NCI-H1436 treated with DMSO at 0.1 percent for 48 hours (cell line): ENCODE results near the gene UGT1A5.

Experiments
- DNase-seq: peaks from one replicate; lab custom pipeline; 2025; lab: John Stamatoyannopoulos, UW

Gene UGT1A5

DNA sequence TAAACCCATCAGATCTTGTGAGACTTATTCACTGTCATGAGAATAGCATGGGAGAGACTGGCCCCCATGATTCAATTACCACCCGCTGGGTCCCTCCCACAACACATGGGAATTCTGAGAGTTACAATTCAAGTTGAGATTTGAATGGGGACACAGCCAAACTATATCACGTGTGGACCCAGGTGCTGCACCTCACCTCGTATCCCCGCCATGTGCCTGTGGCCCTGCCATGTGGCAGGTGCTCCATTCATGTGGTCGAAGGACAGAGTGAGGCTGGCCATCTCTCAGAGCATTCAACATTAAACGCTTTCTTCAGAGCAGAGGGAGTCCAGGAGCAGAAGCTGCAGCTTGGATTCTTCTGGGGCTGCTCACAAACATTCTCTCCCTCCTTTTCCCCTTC is 97.7 kb downstream of the UGT1A5 start:
- DNase-seq = no peak

DNA sequence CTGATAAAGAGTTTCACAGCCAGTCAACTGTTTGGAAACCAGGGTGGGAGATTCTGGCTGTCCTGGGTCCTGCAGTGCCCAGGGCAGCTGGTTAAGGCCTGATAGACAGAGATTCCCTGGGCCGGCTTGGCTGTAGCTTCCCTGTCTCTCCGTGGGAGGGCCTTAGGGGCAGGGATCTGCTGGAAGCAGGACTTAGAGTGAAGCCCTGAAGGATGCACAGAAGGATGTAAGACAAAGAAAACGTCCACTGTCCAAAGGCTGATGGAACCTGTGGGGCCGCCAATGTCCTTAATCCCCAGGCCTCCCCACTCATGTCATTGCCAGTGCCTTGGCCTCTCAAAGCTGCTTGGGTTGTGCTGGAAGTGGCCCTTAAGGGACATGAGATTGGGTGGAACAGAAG is 98.4 kb downstream of the UGT1A5 start:
- no peak for DNase-seq

DNA sequence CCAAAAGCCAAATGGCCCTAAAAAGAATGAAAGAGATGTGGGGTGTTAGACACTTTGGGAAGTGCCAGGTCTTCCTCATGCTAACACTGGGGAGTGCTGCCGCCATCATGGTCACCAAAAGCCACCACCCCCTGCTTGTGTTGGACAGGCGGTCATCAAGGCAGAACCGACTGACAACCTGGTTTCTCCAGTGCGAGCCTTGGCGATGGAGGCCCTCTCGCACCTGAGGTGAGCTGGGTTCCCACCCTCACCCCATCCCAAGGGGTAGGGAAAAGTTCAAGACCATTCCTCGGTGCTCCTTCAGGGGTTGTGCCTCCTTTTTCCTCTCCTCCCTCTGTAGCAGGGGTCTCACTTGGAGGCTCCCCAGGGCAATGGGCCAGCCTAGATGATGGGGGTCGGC is 99.0 kb downstream of the UGT1A5 start:
- DNase-seq = no peak

DNA sequence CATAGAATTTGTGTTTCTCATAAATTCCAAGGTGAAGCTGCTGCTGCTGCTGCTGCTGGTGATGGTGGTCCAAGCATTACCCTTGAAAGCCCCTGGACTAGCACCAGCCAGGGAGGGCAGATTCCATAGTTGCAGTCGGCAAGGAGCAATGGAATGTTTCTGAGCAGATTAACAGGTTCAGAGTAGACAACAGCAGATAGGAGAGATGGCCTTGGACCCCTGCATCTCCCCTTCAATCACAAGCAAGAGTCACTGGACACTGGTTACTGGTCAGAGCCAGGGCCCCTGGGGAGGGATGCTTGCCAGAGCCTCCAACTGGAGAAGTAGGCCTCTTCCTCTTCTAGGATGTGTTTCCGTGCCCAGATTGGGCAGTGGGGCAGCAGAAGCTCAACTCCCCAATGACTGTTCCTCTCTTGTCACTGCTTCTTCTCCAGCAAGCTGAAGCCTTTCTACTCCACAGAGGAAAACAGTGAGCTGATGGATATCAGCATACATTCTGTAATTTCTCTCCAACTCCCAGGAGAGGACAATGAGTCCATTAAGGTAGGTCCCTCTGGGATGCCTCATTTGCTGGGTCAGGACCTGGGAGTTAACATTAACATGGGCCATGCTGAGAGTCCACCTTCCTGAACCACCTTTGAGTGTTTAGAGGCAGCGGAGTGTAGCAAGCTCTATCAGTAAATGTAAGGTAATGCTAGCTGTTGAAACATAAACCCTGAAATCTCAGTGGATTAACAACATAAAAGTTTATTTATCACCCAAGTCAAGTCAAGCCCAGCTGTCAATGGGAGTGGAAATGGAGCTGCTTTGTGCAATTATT is 100.7 kb downstream of the UGT1A5 start:
- DNase-seq = no peak

DNA sequence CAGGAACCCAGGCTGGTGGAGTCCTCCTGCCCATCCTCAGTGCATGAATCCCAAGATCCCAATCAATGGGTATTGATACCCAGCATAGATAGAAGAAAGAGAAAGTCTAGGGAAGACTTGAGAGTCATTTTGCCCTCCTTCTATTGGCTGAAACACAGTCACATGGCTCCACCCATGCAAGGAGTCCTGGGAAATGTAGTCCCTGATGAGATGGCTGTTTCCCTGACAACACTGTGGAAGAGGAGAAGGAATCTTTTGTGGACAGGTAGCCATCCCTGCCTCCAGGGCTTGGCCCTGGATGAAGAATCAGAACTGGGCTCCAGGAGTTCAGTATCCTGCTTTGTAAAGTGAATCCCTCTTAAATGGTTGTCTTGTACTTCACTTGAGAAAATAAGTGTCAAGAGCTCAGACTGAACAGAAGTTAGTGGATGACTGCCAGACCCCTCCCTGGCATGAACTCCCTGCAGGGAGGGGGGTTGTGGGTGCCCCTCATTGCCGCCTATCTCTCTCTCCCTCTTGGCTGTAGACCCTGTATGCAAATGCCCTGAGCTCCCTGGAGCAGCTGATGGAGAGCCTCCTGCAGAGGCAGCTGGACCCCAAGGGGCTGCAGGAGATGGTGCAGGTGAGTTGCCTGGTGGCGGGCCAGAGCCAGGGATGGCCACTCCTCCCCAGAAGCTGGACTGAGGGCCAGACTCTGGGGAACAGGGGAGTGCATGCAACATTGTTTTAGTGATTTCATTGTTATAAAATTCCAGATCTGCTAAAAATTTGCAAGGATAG is 101.5 kb downstream of the UGT1A5 start:
- DNase-seq = no peak

DNA sequence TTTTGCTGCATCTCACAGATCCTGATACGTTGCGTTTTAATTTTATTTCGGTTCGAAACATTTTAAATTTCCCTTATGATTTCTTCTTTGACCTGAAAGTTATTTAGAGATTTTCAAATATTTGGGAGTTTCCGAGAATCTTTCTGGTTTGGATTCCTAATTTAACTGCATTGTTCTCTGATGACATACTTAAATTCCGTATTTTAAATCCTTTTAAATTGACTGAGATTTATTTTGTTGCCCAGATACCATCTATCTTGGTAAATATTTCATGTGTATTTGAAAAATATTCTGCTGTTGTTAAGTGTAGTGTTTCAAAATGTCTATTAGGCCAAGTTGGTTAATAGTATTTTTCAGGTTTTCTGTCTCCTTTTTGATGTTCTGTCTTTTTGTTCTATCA is 103.2 kb downstream of the UGT1A5 start:
- no peak for DNase-seq

DNA sequence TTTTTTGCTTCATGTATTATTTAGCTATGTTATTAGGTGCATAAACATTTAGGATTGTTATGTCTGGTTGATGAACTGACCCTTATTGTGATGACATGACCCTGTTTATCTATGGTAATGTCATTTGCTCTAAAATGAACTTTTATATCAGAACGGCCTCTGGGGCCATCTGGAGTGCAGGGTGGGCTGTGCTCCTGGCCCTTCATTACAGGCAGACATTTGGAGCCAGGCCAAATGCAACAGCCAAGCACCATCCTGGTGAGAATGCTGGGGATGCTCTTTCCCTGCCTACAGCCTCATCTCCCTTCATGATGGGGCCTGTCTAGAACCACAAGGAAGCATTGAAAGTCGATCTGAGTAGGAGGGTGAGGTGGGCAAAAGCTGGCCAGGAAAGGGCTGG is 103.6 kb downstream of the UGT1A5 start:
- no peak for DNase-seq

DNA sequence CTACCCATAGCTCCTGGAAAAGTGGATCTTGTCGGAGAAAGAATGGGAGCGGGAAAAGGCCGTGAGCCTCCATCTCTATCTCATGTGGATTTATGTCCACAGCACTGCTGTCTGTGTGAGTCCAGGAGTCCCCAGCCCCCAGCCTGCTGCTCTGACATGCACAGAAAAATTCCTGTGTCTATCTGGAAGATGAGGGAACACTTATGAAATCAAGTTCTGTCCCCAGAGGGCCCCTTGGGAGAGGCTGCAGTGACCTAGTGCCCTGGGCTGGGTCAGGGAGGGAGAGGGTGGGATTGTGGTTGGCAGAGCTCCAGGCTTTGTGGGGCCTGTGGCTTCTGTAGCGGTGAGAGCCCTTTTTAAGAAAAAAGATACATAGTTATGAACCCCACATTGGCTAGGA is 104.1 kb downstream of the UGT1A5 start:
- DNase-seq = no peak

DNA sequence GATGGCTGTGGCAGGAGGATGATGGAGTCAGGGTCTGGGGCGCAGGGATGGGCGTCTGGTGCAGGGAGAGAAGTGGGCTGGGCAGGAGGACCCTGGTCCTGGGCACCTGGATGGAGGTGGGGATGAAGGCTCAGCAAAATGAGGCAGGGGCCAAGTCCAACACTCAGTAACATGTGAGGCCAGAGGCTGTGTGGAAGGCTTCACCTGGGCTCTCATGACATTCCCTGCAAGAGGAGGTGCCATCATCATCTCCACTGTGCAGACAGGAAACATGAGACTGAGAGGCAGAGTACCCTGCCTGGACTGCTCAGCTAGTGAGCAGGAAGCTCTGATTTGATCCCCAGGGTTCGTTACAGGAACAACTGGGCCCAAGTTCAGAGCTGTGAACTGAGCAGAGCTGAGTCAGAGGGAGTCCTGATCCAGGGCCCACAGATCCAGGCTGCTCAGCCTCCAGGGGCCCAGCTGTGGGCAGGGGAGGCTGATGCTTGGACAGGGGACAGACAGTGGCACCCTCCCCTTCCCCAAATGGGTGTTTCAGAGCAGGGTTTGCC is 104.7 kb downstream of the UGT1A5 start:
- no peak for DNase-seq

DNA sequence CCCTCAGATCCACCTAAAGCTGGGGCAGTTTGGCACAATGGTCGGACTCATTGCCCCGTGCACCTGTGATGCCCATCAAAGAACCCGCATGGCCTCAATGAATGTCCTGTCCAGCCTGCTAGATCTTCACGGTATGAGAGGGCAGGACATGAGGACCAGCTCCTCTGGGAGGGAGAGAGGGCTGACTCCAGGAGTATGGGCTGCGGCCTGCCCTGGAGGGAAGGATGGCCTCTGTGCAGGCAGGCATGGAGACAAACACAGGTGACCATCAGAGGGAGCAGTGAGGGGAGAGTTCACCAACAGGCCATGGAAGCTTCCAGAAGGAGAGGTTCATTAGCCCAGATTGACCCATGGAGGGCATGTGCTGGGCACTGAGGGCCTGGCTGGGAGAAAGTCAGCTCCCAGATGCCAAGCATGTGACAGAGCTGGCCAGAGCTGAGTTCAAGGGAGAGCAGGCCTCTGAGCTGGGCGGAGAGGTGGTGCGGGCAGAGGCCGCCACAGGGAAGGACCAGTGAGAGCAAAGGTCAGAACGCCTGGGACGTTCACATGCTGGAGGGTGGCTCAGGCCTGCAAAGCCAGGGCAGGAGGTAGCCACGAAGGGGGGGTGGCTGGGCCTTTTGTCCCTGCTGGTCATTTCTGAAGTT is 105.4 kb downstream of the UGT1A5 start:
- no peak for DNase-seq

DNA sequence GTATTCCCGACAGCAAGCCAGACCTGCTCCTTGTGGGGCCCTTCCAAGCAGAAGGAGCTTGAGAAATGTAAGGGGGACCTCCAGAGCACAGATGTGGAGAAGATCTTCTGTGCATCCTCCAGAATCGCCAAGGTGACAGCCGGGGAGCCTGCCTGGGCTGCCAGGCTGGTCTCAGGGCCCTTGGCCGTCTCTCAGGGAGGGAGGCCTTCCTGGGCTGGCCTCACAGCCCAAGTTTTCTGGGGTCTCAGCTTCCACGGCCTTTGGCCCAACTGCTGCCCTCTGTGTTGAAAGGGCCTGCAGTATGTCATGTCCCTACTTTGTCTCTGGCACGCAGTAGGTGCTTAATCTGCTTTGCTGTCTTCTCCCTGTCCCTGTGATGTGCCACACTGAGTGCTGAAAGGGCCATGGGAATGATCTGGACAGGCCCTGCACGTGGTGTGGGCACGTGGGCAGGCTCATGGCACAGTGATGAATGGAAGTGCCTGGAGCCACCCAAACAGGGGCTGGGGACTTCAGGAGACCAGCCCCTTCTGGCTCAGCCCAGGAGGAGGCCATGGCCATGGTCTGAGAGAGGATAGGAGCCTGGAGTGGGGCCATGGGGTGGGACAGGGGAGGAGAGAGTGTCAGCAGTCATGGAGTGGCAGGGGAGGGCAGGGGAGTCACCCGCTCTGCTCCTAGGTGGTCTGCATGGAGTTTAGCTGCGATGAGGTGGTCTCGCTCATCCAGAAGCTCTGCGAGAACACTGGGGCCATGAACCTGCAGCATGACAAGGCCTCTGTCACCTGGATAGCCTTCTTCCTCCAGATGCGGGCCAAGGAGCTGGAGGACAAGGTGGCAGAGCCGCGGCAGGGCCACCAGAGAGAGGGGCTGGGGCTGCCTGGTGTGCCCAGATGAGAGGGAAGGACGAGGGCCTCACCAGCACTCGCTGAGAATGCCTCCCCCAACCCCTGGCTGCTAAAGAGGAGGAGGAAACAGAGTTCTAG is 106.2 kb downstream of the UGT1A5 start:
- DNase-seq = no peak

DNA sequence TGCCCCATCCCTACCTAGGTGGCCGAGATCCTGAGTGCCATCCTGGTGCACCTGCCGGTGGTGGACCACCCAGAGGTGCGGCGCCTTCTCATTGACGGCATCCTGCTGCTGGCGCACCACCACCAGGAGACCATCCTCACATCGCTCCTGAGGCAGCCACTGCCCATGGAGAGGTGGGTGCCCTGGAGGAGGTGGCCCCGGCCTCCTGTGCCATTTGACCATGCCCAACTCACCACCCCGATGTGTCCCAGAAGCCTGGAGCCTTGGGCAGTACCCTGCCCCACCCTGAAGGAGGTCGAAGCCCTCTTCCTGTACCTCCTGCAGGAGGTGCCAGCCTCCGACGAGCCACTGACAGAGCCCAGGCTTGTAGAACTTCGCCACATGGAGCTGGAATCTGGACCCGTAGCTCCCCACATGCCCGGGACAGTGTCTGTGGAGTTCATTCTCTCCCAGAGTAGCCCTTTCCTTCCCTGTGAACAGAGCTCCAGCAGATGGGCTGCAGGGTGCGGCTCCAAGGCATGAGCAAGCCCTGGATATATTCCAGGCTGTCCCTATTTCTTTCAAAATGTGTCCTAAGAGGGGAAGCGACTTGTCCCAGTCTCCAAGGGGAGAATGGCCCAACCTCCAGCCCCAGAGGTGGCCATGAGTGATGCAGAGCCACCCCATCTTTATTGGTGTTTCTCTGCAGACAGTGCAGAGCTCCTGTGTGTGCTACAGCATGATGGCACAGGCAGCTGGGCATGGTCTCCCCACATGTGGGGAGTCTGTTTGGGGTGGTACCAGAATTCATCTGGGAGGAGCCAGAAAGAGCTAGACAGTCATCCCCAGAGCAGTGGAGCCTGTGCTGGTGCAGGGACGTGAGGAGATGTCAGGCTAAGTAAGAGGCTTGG is 107.4 kb downstream of the UGT1A5 start:
- DNase-seq = no peak

DNA sequence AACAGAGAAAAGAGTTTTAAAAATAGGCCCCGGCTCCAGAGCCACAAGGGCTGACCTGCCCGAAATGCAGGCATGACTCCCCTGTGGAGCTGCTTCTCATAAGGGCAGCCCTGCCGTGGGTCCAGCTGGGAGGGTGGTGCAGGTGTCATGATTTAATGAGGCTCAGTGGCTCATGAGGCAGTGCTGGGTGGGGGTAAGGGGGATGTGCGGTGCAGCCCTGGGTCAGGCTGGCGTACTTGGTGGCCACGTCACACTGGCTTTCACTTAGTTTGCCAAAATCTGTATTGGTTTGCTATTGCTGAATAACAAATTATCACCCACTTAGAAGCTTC is 108.0 kb downstream of the UGT1A5 start:
- DNase-seq = no peak

DNA sequence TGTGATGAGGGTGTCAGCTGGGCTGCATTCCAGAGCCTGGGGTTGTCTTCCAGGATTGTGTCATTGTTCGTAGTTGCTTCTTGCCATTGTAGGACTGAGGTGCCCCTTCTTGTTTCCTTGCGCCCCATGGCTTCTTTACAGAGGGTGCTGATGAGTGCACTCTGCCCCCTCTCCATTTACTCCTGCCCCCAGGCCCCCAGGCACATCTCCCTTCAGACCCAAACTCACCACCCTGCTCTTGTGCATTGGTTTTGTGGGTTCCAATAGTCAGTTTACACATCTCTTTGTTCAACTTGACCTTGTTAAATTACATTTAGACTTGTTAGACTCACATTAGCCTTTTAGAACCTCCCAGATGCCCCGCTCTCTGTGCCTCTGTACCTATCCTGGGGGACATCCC is 108.5 kb downstream of the UGT1A5 start:
- no peak for DNase-seq

DNA sequence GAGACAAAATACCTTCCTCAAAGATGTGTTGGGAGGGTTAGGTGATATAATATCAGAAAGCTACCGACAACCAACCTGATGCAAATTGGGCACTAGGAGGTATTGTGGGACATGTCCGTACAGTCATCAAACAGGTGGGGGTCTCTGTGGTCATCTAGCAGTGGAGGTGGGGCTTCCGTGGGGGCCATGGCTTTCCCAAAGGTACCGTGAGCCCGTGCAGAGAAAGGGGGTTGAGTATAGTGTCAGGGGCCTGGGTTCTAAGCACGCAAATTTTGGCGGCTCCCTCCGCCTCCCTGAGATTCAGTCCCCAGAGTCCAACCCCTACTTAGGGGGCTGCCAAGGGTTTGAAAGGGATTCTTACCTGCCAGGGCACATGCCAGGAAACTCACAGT is 109.0 kb downstream of the UGT1A5 start:
- no peak for DNase-seq

DNA sequence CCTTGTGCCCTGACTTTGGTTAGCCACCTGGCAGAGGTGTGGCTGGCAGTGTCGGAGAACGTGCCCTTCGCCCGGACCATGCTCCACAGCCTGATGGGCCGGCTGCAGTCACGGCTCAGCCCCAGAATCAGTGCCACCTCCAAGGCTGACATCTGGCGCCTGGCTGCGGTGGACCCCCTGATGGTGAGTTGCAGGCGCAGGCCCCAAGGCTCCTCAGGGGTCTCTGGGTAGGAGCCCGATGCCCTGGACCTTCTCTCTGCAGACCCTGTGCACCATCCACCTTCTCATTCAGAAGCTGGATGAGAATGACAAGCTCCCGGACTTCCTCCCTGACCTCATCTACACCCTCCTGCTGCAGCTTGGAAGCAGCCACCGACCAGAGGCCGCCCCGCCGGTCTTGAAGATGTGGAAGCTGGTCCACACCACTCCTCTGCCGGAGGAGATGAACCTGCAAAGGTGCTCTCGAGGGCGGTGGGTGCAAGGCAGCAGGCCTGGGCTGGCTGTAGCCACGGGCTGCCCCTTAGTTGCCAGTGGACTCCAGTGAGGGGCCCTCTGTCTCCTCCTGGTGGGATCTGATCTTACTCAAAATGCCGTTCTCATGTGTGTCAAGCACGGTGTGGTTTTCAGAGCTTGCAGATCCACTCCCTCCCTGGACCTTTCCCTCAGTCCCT is 109.5 kb downstream of the UGT1A5 start:
- no peak for DNase-seq
